Vagina (tissue), 2 donors: ENCODE measurements around the gene PTPRF.

Source experiments
- POLR2A ChIP-seq, 2 donors: fragments of 450-650 bp; IDR thresholded peaks; one replicate each; pipeline ENCODE4 v1.6.1; 2017; ENCODE audit warnings: antibody characterized with exemption in 2 of 2, mild to moderate bottlenecking in 2 of 2, moderate library complexity in 2 of 2
- POLR2AphosphoS5 ChIP-seq, 2 donors: sonication (generic); formaldehyde crosslinking; IDR thresholded peaks; one replicate each; pipeline ENCODE4 v1.9.0; 2017; ENCODE audit warnings: antibody characterized with exemption in 2 of 2, mild to moderate bottlenecking in 2 of 2, low read depth in 1 of 2; ENCODE audit not compliant: insufficient read depth in 1 of 2
- TF ChIP-seq, protein P1 (sequence below), 3 experiments: fragments of 450-650 bp in 2 of 3; fragments of 200-600 bp in 1 of 3; sonication (generic) in 1 of 3; IDR thresholded peaks; one replicate each; pipeline ENCODE4 v1.5.1; 2017 to 2019; ENCODE audit warnings: antibody characterized with exemption in 3 of 3, mild to moderate bottlenecking in 2 of 3, moderate library complexity in 2 of 3

DNA sequence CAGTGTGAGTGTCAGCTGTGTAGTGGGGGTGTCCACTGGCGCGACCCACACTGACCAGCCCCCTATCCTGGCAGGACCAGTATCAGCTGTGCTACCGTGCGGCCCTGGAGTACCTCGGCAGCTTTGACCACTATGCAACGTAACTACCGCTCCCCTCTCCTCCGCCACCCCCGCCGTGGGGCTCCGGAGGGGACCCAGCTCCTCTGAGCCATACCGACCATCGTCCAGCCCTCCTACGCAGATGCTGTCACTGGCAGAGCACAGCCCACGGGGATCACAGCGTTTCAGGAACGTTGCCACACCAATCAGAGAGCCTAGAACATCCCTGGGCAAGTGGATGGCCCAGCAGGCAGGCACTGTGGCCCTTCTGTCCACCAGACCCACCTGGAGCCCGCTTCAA is 91.2 kb downstream of the PTPRF start:
- TF ChIP-seq, protein P1, sequence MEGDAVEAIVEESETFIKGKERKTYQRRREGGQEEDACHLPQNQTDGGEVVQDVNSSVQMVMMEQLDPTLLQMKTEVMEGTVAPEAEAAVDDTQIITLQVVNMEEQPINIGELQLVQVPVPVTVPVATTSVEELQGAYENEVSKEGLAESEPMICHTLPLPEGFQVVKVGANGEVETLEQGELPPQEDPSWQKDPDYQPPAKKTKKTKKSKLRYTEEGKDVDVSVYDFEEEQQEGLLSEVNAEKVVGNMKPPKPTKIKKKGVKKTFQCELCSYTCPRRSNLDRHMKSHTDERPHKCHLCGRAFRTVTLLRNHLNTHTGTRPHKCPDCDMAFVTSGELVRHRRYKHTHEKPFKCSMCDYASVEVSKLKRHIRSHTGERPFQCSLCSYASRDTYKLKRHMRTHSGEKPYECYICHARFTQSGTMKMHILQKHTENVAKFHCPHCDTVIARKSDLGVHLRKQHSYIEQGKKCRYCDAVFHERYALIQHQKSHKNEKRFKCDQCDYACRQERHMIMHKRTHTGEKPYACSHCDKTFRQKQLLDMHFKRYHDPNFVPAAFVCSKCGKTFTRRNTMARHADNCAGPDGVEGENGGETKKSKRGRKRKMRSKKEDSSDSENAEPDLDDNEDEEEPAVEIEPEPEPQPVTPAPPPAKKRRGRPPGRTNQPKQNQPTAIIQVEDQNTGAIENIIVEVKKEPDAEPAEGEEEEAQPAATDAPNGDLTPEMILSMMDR (IDR thresholded peaks at IDR 0.05), result no peak
- TF ChIP-seq POLR2A (IDR thresholded peaks at IDR 0.05) (no peak), POLR2AphosphoS5 (IDR thresholded peaks at IDR 0.05; ENCODE audit: insufficient read depth in 1 of 2, low read depth in 1 of 2) (no peak)
